Neural cell (in vitro differentiated cells): ENCODE results near the gene POLD4. TPM values are rescaled to one million over a fixed set of nuclear protein-coding genes. Genes with fewer than 3 reads are reported as not detected.
A peak's percentile ranks its signal among the peaks of the same experiment; 100 is the strongest.

Experiments used
- H2AFZ ChIP-seq: fragments of 200-600, 300-800 bp; sonication (generic), shearing (Covaris generic); 2 replicates; pipeline ENCODE4 v1.6.0; 2014; ENCODE audit warnings: low read depth, mild to moderate bottlenecking, antibody characterized with exemption, low read length, moderate library complexity
- H3F3A ChIP-seq: fragments of 200-600 bp; shearing (Covaris generic); 2 replicates; pipeline ENCODE4 v1.6.1; 2016; ENCODE audit warnings: mild to moderate bottlenecking, moderate library complexity, mixed read lengths, antibody characterized with exemption, low read length; ENCODE audit not compliant: insufficient read depth, poor library complexity, severe bottlenecking
- H3K27ac ChIP-seq: fragments of 200-600, 300-800 bp; sonication (generic), shearing (Covaris generic); 2 replicates; pipeline ENCODE4 v1.5.1; 2014; ENCODE audit warnings: mild to moderate bottlenecking, low read length, moderate library complexity
- H3K27me3 ChIP-seq: fragments of 300-800, 200-600 bp; sonication (generic), shearing (Covaris generic); 2 replicates; pipeline ENCODE4 v1.6.0; 2014; ENCODE audit warnings: mild to moderate bottlenecking, low read depth, low read length, moderate library complexity; ENCODE audit not compliant: insufficient read depth
- H3K36me3 ChIP-seq: fragments of 300-800, 200-600 bp; sonication (generic), shearing (Covaris generic); 2 replicates; pipeline ENCODE4 v1.5.1; 2014; ENCODE audit warnings: mild to moderate bottlenecking, antibody characterized with exemption, low read length, moderate library complexity; ENCODE audit not compliant: insufficient read depth
- H3K4me2 ChIP-seq: fragments of 300-800, 200-600 bp; sonication (generic), shearing (Covaris generic); 2 replicates; pipeline ENCODE4 v1.6.0; 2014; ENCODE audit warnings: mild to moderate bottlenecking, low read length
- H3K4me3 ChIP-seq: fragments of 300-800, 200-600 bp; sonication (generic), shearing (Covaris generic); 2 replicates; pipeline ENCODE4 v1.5.1; 2014; ENCODE audit warnings: mild to moderate bottlenecking, low read length, moderate library complexity
- H3K79me2 ChIP-seq: fragments of 200-600 bp; shearing (Covaris generic); replicated peaks from 2 replicates; pipeline ENCODE4 v1.6.0; 2014; ENCODE audit warnings: mild to moderate bottlenecking, low read length, moderate library complexity; ENCODE audit not compliant: insufficient read depth
- H3K9ac ChIP-seq: fragments of 300-800, 200-600 bp; sonication (generic), shearing (Covaris generic); 2 replicates; pipeline ENCODE4 v1.6.1; 2016; ENCODE audit warnings: mild to moderate bottlenecking, low read length, mixed read lengths
- H3K9me2 ChIP-seq: fragments of 200-600 bp; shearing (Covaris generic); 2 replicates; pipeline ENCODE4 v1.6.1; 2016; ENCODE audit warnings: mild to moderate bottlenecking, low read length, mixed read lengths; ENCODE audit not compliant: insufficient read depth
- H3K9me3 ChIP-seq: fragments of 200-600, 300-800 bp; sonication (generic), shearing (Covaris generic); 2 replicates; pipeline ENCODE4 v1.6.1; 2016; ENCODE audit warnings: mild to moderate bottlenecking, mixed run types, low read length, moderate library complexity, mixed read lengths
- H4K20me1 ChIP-seq: fragments of 200-600 bp; shearing (Covaris generic); 2 replicates; pipeline ENCODE4 v1.6.1; 2016; ENCODE audit warnings: mild to moderate bottlenecking, mixed run types; ENCODE audit not compliant: insufficient read depth
- EP300 ChIP-seq: fragments of 450-650 bp; conservative IDR thresholded peaks from 2 replicates; pipeline ENCODE4 v1.6.1; 2014; ENCODE audit warnings: antibody characterized with exemption, mild to moderate bottlenecking, moderate library complexity; ENCODE audit not compliant: poor library complexity, severe bottlenecking
- EZH2 ChIP-seq: fragments of 200-600, 300-800 bp; shearing (Covaris generic), sonication (generic); IDR thresholded peaks from 2 replicates; pipeline ENCODE4 v1.6.1; 2014; ENCODE audit warnings: antibody characterized with exemption, low read length, borderline replicate concordance, mild to moderate bottlenecking; ENCODE audit not compliant: insufficient read depth, poor library complexity, severe bottlenecking
- MXI1 ChIP-seq: fragments of 450-650 bp; conservative IDR thresholded peaks from 2 replicates; pipeline ENCODE4 v1.6.1; 2014; ENCODE audit warnings: antibody characterized with exemption, mild to moderate bottlenecking; ENCODE audit not compliant: poor library complexity, severe bottlenecking
- POLR2AphosphoS5 ChIP-seq: IDR thresholded peaks from 2 replicates; pipeline ENCODE4 v1.6.1; 2012
- RAD21 ChIP-seq: fragments of 450-650 bp; conservative IDR thresholded peaks from 2 replicates; pipeline ENCODE4 v1.6.1; 2014; ENCODE audit warnings: antibody characterized with exemption, mild to moderate bottlenecking, moderate library complexity
- SMC3 ChIP-seq: fragments of 450-650 bp; conservative IDR thresholded peaks from 2 replicates; pipeline ENCODE4 v1.6.1; 2014; ENCODE audit warnings: antibody characterized with exemption, mild to moderate bottlenecking, moderate library complexity; ENCODE audit not compliant: poor library complexity
- TAF1 ChIP-seq: IDR thresholded peaks from 2 replicates; pipeline ENCODE4 v1.6.1; 2012; ENCODE audit warnings: low read depth
- polyA plus RNA-seq: library from polyadenylated mRNA; depleted of rRNA; stranded (reverse); fragments of >200 nt; gene quantifications from 2 replicates; pipeline ENCODE4 v1.2.3, GENCODE V29; 2014
- TF ChIP-seq, protein P1 (sequence below): fragments of 450-650 bp; IDR thresholded peaks from 2 replicates; pipeline ENCODE4 v1.5.1; 2014; ENCODE audit warnings: antibody characterized with exemption, mild to moderate bottlenecking, moderate library complexity; ENCODE audit not compliant: poor library complexity, severe bottlenecking
- TF ChIP-seq, protein P2 (sequence below): IDR thresholded peaks from 2 replicates; pipeline ENCODE4 v1.6.1; 2012; ENCODE audit warnings: borderline replicate concordance

Gene POLD4
- polyA plus RNA-seq, 1 donor from 2014 or later, result 6.8 TPM

DNA sequence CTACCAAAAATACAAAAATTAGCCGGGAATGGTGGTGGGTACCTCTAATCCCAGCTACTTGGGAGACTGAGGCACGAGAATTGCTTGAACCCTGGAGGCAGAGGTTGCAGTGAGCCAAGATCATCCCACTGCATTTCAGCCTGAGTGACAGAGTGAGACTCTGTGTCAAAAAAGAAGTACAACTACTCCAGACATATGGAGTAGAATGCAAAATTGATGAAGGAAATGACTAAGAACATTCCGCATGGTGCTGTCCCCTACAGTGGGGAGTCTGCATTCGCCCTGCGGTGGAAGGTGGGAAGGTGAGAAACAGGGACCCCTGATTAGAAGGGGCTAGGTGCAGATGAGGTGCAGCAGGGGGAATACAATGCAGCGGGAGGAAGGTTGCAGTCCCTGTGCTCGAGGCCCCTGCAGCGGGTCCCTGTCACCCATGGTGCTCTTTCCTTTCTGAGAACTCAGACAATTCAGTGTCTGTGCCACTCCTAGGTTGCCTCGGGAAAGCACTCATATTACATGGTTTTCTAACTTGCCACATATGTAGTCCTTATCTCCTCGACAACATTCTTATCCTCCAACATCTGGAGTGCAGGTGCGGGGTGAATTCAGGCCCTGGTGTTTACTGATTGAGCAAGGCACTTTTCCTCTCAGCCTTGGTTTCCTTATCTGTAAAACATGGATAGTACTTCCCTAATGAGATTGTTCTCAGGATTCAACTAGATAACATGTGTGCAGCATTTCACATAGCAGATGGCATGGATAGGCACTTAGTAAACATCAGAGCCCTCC lies 5.2 kb downstream of the POLD4 start:
- Histone ChIP-seq H3K9ac (no peak overlapping the region), H3K79me2 (no peaks in the 10 kb centered on the region), H3K4me2 (no peak overlapping the region), H3F3A (no peaks in the 10 kb centered on the region), H3K4me3 (no peak overlapping the region), H3K27me3 (no peaks in the 10 kb centered on the region), H3K9me3 (no peaks in the 10 kb centered on the region), H3K36me3 (no peaks in the 10 kb centered on the region), H3K9me2 (no peaks in the 10 kb centered on the region), H2AFZ (no peak overlapping the region), H4K20me1 (no peaks in the 10 kb centered on the region), H3K27ac (no peak overlapping the region)
- TF ChIP-seq, protein P1, sequence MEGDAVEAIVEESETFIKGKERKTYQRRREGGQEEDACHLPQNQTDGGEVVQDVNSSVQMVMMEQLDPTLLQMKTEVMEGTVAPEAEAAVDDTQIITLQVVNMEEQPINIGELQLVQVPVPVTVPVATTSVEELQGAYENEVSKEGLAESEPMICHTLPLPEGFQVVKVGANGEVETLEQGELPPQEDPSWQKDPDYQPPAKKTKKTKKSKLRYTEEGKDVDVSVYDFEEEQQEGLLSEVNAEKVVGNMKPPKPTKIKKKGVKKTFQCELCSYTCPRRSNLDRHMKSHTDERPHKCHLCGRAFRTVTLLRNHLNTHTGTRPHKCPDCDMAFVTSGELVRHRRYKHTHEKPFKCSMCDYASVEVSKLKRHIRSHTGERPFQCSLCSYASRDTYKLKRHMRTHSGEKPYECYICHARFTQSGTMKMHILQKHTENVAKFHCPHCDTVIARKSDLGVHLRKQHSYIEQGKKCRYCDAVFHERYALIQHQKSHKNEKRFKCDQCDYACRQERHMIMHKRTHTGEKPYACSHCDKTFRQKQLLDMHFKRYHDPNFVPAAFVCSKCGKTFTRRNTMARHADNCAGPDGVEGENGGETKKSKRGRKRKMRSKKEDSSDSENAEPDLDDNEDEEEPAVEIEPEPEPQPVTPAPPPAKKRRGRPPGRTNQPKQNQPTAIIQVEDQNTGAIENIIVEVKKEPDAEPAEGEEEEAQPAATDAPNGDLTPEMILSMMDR, result no peak
- TF ChIP-seq SMC3 (no peak), MXI1 (no peak), TAF1 (no peak), EZH2 (no peak), POLR2AphosphoS5 (no peak), EP300 (no peak), RAD21 (no peak)
- TF ChIP-seq, protein P2, sequence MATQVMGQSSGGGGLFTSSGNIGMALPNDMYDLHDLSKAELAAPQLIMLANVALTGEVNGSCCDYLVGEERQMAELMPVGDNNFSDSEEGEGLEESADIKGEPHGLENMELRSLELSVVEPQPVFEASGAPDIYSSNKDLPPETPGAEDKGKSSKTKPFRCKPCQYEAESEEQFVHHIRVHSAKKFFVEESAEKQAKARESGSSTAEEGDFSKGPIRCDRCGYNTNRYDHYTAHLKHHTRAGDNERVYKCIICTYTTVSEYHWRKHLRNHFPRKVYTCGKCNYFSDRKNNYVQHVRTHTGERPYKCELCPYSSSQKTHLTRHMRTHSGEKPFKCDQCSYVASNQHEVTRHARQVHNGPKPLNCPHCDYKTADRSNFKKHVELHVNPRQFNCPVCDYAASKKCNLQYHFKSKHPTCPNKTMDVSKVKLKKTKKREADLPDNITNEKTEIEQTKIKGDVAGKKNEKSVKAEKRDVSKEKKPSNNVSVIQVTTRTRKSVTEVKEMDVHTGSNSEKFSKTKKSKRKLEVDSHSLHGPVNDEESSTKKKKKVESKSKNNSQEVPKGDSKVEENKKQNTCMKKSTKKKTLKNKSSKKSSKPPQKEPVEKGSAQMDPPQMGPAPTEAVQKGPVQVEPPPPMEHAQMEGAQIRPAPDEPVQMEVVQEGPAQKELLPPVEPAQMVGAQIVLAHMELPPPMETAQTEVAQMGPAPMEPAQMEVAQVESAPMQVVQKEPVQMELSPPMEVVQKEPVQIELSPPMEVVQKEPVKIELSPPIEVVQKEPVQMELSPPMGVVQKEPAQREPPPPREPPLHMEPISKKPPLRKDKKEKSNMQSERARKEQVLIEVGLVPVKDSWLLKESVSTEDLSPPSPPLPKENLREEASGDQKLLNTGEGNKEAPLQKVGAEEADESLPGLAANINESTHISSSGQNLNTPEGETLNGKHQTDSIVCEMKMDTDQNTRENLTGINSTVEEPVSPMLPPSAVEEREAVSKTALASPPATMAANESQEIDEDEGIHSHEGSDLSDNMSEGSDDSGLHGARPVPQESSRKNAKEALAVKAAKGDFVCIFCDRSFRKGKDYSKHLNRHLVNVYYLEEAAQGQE, result no peak

DNA sequence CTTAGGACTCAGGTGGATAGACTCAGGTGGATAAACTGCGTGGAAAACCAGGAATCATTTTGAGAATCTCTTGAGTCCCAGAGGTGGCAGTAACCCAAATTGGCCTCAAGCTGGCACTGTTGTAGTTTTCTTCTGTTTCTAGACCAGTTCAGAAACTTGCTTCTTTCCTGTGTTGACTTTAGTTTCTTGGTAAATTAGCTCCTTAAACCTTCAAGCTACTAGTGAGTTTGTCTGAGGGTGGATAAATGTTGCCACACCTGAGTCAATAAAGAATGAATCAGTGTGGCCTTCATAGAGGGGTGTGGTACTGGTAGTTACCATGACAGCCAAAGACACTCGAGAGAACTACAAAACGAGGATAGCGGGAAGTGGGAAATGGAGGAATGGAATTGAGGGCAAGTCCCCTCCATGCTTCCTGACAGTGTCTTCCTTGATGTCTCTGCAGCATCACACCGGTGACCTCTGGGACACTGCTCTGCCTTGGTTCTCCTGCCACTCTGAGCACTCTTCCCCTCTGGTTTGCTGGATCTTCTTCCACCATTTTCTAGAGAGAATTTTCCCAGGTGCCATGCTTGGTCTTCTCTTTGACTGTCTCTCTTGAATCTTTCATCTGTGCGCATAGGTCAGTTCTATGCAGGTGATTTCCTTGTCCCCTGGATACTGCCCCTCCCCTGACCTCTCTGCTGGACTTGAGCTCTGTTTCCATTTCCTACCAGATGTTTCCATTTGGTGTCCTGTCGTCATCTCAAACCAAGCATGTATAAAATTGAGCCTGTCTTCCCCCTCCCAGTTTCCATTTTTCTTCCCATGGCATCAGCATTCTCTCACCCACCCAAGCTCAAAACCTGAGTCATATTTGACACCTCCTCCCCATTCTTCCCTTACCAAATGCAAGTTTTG lies 7.2 kb downstream of the POLD4 start:
- Histone ChIP-seq H4K20me1 (no peaks in the 10 kb centered on the region), H3F3A (no peaks in the 10 kb centered on the region), H2AFZ (no peak overlapping the region), H3K4me3 (no peak overlapping the region), H3K27ac (no peak overlapping the region), H3K79me2 (no peaks in the 10 kb centered on the region), H3K9me3 (no peaks in the 10 kb centered on the region), H3K9ac (no peak overlapping the region), H3K9me2 (no peaks in the 10 kb centered on the region), H3K4me2 (no peak overlapping the region), H3K27me3 (no peaks in the 10 kb centered on the region), H3K36me3 (no peaks in the 10 kb centered on the region)
- TF ChIP-seq RAD21 (peak; percentile 16), EZH2 (no peak), EP300 (no peak), POLR2AphosphoS5 (no peak)
- TF ChIP-seq, protein P1, result peak; percentile 50
